GM21717 (cell line): ENCODE measurements around the gene UGT1A3.
"Not testable (repeated sequence)": the region's sequence is repeated elsewhere in the genome, so short reads cannot be mapped to it uniquely, and the experiment has no call there.

ENCODE experiments used
- ATAC-seq: cut with Tn5 transposase; IDR thresholded peaks from one replicate; pipeline ENCODE4 v1.9.1; 2021; ENCODE audit warnings: mild to moderate bottlenecking, moderate library complexity; ENCODE audit not compliant: unreplicated experiment

UGT1A3 gene

GRCh38 chr2:233728723-233729301 lies at the start of gene UGT1A3:
Gene UGT1A3, plus strand, starts transcription at chr2:233729042. Its CDS starts 85 bp downstream, at chr2:233729127.
- no peak for ATAC-seq

- no peak for ATAC-seq
Measured at GRCh38 chr2:233679196-233679595, 49.6 kb upstream of the UGT1A3 start.

- no peak for ATAC-seq
Measured at GRCh38 chr2:233680361-233681045, 48.3 kb upstream of the UGT1A3 start.

GRCh38 chr2:233681521-233682099 lies 47.2 kb upstream of the UGT1A3 start, which contains the start of gene UGT1A7:
Gene UGT1A7, plus strand, starts transcription at chr2:233681901. Its CDS starts 37 bp downstream, at chr2:233681938.
- ATAC-seq = no peak

GRCh38 chr2:233684640-233685039 lies 44.2 kb upstream of the UGT1A3 start:
- no peak for ATAC-seq

GRCh38 chr2:233686928-233687327 lies 41.9 kb upstream of the UGT1A3 start:
- ATAC-seq = no peak

- ATAC-seq = no peak
Measured at GRCh38 chr2:233688341-233688740, 40.5 kb upstream of the UGT1A3 start.

- no peak for ATAC-seq
Measured at GRCh38 chr2:233689031-233689430, 39.8 kb upstream of the UGT1A3 start.

- no peak for ATAC-seq
Measured at GRCh38 chr2:233689501-233689900, 39.3 kb upstream of the UGT1A3 start.

GRCh38 chr2:233690444-233690843 lies 38.4 kb upstream of the UGT1A3 start:
- no peak for ATAC-seq

- no peak for ATAC-seq
Measured at GRCh38 chr2:233691443-233692433, 37.1 kb upstream of the UGT1A3 start.

GRCh38 chr2:233692648-233693047 lies 36.2 kb upstream of the UGT1A3 start, which contains the start of gene UGT1A6:
Gene UGT1A6, plus strand, starts transcription at chr2:233692890. Its CDS starts 115 bp downstream, at chr2:233693005.
- ATAC-seq = no peak

GRCh38 chr2:233693963-233694362 lies 34.9 kb upstream of the UGT1A3 start:
- ATAC-seq = no peak

GRCh38 chr2:233698740-233699139 lies 30.1 kb upstream of the UGT1A3 start:
- ATAC-seq = no peak

- no peak for ATAC-seq
Measured at GRCh38 chr2:233699424-233700027, 29.3 kb upstream of the UGT1A3 start.

- no peak for ATAC-seq
Measured at GRCh38 chr2:233700028-233700635, 28.7 kb upstream of the UGT1A3 start.

GRCh38 chr2:233700842-233701241 lies 28.0 kb upstream of the UGT1A3 start:
- not testable (repeated sequence) for ATAC-seq

GRCh38 chr2:233702238-233702637 lies 26.6 kb upstream of the UGT1A3 start:
- ATAC-seq = no peak

- no peak for ATAC-seq
Measured at GRCh38 chr2:233705911-233706506, 22.8 kb upstream of the UGT1A3 start.

GRCh38 chr2:233706720-233707119 lies 22.1 kb upstream of the UGT1A3 start:
- no peak for ATAC-seq
